ENCODE measurements around the gene COA3.
"Not testable (repeated sequence)": the region's sequence is repeated elsewhere in the genome, so short reads cannot be mapped to it uniquely, and the experiment has no call there.

The COA3 gene

DNA sequence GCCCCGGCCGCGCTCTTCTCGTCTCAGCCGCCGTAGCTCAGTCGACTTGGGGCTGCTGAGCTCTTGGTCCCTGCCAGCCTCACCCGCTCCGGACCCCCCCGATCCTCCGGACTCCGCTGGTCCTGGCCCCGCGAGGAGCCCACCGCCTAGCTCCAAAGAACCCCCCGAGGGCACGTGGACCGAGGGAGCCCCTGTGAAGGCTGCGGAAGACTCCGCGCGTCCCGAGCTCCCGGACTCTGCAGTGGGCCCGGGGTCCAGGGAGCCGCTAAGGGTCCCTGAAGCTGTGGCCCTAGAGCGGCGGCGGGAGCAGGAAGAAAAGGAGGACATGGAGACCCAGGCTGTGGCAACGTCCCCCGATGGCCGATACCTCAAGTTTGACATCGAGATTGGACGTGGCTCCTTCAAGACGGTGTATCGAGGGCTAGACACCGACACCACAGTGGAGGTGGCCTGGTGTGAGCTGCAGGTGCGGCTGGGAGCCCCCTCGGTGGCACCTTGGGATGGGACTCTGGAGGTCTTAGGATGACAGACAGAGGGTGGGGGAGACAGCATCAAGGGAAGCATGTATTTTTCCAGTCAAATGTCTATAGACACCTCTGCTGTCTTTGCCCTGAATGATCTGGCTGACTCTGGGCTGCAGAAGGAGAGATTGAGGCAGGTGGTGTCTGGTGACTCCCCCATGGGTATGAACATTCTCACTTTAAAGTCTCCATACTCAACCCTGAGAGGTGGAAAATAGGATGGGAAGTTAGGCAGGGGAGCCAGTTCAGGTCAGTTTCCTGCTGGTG, 17.5 kb downstream of the COA3 start:
- no peak for FAIRE-seq

DNA sequence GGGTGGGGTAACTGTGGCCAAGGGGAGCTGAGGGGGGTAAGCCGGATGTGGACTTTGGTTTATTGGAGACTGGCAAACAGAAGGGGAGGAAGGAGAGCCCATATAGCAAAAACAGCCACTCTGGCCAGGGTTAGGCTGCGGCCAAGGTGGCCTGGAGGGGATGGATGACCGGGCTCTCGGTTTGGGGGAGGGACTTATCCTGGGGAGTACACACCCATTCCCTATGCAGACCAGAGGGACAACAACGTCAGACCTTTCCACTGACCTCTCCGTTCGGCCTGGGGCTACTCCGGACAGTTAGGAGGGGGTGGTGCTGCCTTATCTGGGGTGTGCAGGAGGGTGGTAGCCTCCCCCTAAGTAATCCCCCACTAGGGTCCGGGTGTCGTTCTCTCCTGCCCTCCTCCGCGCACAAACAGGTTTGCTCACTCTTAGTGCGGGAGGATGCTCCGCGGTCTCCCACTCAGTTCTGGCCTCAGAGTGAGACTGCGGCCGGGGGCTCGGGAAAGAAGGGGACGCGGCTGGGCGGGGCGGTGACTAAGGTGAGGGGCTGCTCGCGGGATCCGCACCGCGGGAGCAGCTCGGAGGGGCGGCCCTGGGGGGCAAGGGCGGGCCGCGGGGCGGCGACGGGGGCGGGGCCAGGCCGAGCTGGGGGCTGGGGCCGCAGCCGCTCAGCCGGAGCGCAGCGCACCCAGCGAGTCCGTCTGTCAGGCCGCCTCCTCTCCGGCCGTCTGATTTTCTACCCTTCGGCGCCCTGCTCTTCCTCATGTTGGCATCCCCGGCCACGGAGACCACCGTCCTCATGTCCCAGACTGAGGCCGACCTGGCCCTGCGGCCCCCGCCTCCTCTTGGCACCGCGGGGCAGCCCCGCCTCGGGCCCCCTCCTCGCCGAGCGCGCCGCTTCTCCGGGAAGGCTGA, 18.3 kb downstream of the COA3 start, which contains the start of gene WNK4:
WNK4 (plus strand) TSS at position 675 of the 915 bp plus-strand sequence; CDS start at position 764, 89 bp downstream.
- no peak for FAIRE-seq

DNA sequence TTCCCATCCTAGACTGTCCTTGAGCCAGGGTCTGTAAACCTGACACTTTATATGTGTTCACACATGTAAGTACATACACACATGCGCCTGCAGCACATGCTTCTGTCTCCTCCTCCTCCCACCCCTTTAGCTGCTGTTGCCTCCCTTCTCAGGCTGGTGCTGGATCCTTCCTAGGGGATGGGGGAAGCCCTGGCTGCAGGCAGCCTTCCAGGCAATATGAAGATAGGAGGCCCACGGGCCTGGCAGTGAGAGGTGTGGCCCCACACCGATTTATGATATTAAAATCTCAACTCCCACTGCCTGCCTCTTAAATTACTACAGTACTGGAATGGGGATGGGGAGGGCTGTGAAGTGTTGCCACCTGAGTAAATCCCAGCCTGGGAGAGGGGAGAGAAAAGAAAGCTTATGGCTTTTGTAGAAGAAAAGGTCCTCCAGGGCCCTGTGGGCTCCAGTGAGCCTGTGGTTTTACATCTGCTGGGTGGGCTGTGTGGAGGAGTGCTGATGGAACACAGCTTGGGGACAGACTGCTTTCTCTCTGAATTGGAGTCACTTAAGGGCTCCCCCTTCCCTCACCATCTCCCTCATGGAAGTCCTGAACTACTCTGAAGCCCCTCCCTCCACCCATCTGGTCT, 19.1 kb downstream of the COA3 start:
- FAIRE-seq = no peak

DNA sequence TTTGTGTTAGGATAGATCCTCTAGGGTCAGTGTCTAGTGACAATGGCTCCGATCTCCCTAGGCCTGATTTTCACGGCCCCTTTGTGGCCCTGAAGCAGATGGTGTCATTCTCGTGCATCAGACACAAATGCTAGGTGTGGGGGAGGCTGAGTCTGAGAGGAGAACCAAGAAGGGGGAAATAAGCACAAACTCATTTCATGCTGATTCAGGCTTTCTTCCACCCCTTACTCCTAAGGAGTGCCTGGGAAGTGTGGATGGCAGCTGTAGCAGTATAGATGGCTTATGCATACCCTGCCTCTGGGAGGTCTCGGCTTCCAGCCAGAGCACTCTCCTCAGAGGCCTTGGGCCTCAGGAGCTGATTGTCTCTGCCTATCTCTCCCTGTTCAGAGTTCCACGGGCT, 19.9 kb downstream of the COA3 start:
- FAIRE-seq = no peak

DNA sequence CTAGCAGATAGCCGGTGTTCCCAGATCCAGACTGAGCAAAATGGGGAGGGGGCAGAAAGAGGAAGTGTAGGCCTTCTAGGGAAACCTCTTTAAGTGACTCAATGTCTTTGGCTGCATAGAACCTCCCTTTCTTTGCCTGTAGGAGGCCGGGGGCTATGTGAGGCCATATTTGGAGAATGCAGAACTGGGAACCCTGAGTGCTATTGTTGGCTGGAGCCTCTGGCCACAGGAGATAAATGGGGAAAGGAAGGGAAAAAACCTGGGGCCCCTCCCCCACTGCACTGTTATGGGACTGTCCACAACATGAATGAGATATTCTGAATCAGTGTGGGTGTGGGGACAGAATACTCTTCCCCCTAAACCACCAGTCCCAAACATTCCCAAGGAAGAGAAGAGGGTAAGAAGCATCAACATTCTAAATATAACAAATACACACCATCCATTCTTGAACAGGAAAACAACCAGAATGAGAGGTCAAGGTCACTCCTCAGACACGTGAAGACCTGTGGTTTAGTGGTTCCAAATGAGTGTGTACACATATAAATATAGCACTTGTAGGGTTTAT, 22.9 kb downstream of the COA3 start:
- FAIRE-seq = no peak

GRCh38 chr17:42774066-42774745, 24.3 kb downstream of the COA3 start:
- no peak for FAIRE-seq

DNA sequence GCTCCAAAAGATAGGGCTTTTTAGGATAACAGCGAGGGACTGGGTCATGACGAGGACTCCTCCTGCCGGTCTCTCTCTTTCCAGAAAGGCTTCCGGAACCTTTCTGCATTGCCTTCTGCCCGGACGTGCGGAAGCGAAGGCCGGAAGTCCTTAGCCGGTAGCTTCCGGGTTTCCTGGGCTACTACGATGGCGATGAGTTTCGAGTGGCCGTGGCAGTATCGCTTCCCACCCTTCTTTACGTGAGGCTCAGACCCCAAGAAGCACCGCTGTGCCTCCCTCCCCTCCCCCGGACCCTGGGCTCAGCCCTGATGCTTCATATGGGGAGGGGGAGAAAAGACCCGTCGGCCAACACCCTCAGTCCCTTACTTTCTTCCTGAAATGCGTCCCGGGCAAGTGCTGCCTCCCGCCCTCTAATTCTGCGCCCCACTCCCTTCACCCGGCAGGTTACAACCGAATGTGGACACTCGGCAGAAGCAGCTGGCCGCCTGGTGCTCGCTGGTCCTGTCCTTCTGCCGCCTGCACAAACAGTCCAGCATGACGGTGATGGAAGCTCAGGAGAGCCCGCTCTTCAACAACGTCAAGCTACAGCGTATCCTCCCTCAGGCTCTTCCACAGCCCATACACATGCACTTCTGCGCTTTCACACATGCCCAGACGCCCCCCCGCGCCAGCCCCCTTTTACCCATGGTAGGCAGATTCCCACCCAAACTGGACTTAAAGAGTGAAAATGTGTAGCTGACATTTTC, 25.0 kb downstream of the COA3 start, which contains the start of gene VPS25:
VPS25 (plus strand) TSS at position 160 of the 746 bp plus-strand sequence; CDS start at position 187, 27 bp downstream.
- no peak for FAIRE-seq

DNA sequence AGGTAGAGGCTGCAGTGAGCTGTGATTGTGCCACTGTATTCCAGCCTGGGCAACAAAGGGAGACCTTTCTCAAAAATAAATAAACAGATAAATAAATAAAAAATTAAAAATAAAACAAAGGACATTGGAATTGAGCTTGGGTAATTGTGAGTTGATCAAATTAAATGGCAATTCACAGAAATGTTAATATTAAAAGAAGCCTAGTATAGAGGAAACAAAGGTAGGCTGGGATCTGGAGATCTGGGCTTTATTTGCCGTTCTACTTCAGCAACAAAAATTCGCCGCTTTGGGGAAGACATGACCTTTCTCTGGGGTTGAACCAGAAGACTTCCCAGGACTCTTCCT, 25.6 kb downstream of the COA3 start:
- FAIRE-seq = no peak

DNA sequence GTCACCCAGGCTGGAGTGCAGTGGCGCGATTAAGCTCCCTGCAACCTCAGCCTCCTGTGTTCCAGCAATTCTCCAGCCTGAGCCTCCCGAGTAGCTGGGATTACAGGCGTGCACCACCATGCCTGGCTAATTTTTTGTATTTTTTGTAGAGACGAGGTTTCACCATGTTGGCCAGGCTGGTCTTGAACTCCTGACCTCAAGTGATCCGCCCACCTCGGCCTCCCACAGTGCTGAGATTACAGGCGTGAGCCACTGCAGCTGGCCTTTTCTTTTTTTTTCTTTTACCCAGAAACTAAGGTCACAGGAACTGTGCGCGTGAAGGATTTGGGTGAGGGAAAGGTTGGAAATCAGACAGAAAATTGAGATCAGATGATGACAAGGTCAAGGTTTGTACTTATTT, 28.5 kb downstream of the COA3 start:
- not testable (repeated sequence) for FAIRE-seq

DNA sequence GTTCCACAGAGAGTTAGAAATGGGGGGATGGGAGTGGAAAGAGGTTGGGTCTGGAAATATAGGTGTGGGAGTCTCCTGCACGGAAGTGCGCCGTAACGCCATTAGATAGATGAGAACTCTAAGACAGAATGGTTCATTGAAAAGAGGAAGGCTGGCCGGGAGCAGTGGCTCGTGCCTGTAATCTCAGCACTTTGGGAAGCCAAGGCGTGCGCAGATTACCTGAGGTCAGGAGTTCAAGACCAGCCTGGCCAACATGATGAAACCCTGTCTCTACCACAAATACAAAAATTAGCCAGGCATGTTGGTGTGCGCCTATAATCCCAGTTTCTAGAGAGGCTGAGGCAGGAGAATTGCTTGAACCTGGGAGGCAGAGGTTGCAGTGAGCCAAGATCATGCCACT, 30.5 kb downstream of the COA3 start:
- FAIRE-seq = not testable (repeated sequence)

DNA sequence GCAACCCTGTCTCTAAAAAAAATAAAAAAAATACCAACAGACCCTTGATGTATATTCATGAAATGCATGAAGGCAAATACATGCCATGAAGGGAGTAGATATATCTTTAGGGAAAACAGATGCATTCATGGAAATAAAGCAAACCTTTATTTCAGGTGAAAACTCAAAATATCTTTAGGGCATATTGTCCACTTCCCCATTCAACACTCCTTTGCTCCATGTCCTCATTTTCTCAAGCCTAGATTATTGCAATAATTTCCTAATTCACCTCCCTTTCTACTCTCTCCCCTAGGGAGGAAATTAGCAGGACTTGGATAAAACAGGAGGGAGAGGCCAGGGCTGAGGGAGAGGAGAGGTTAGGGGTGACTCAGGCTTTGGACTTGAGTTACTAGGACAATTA, 31.0 kb downstream of the COA3 start:
- no peak for FAIRE-seq

DNA sequence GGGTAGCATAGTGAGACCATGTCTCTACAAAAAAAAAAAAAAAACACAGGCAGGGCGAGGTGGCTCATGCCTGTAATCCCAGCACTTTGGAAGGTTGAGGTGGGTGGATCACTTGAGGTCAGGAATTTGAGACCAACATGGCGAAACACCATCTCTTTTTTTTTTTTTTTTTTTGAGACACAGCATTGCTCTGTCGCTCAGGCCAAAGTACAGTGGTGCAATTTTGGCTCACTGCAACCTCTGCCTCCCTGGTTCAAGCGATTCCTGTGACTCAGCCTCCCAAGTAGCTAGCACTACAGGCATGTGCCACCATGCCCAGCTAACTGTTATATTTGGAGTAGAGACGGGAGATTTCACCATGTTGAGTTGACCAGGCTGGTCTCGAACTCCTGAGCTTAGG, 32.4 kb downstream of the COA3 start:
- no peak for FAIRE-seq

DNA sequence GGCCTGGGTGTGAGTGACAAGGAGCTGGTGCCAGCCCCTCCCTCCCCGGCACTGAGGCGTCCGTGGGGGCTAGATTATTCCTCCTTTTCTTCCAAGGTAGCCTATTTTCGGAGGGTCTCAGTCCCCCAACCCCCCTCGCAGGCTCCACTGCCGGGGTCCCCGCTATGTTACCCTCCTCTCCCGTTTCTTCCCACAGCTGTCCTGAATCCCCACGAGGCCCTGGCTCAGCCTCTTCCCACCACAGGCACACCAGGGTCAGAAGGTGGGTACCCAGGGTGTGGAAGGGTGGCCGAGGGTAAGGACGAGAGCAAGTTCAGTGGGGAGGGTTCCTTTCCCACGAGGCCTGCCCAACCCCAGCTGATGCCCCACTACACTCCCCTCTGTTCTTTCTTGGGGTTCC, 36.9 kb downstream of the COA3 start:
- FAIRE-seq = no peak

DNA sequence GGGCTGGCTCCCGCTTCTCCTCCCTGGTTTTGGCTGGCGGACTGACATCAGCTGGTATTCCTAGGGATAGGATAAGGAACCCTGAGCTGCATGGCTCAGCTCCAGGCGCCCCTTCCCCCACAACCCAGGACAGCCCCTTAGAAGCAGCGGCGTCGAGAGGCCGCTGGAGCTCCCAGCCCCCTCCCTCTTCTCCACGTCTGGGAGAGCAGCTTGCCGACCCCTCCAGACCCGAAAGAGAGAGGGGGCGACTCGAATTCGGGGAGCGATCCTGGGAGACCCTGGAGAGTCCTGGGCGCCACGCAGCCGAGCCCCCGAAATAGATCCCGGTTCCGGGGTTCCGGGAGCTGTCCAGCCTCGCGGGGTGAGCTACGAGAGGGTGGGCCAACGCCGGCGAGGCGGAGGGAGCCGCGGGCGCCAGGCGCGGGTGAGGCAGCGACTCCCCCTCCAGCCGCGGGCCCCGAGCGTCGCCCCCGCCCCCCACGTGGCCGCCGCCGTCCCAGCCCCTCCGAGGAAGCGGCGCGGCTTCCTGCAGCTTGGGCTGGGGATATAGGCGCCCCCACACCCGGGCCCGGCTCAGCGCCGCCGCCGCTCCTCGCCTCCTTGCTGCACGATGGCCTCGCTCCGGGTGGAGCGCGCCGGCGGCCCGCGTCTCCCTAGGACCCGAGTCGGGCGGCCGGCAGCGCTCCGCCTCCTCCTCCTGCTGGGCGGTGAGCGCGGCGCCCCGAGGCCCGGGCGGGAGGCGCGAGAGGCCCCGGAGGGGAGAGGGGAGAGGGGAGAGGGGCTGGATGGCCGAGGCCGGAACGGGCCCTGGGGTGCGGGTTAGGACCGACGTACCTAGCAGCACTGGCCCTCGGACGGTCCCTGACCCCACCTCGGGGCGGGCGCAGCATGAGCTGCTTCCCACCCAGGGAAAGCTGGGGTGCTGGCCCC, 37.6 kb downstream of the COA3 start, which contains the start of gene RAMP2:
RAMP2 (plus strand) TSS at position 576 of the 930 bp plus-strand sequence; CDS start at position 611, 35 bp downstream.
- no peak for FAIRE-seq

DNA sequence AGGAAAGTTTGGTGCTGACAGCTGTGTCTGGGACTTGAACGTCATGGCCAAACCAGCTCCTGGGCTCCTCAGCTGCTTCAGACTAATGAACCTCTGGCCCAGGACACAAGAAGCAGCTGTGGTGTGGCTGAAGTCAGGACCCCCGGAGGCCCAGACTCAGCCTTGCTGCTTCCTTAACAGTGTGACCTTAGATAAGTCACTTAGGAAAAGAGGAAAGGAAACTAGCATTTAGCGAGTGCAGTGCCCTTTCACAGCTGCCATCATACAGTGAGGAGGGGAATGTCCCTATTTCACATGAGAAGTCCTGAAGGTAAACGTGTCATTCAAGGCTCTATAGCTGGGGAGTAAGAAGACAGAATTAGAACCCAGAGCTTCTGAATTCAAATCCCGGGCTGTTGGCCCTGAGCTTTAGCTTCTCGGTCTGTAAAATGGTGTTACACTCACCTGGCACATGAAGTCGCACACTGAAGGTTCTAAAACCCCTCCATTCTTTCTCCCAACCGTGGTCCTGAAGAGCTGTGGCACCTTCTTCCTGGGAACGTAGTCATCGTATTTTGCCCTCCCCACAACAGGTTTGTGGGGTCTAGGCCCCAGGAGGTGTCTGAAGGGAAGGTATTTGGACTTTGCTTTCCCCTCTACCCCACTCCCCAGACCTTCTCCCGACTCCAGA, 38.4 kb downstream of the COA3 start:
- FAIRE-seq = no peak

DNA sequence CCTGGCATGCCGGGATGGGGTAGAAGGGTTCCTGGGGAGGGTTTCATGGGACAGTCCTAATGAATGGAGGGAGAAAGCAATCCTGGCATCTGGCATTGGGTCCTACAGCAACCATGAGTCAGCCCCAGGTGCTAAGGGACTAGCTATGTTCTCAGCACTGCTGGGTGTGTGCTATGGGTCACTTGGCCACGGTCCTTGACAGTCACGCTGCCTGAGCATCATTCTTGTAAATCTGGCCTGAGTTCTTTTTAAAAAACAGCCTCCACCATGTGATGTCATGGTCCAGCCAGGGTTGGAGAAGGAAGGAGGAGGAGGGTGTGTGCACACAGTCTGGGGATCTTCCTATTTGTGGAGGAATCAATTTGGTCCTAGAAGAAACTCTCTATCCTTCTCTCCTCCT, 43.7 kb downstream of the COA3 start:
- FAIRE-seq = no peak

DNA sequence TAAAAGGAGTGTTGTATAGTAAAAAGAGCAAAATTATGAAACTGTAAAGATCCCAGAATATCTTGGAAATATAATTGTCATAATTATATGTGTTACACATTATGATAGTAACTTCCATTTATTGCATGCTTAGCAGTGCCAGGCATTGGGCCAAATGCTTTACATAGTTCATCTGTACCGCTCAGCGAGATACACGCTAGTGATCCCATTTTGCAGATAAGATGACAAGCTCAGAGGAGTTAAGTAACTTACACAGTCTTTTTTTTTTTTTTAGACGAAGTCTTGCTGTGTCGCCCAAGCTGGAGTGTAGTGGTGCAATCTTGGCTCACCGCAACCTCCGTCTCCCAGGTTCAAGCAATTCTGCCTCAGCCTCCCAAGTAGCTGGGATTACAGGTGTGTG, 46.9 kb downstream of the COA3 start:
- no peak for FAIRE-seq

GRCh38 chr17:42750739-42751344, 47.7 kb downstream of the COA3 start:
- FAIRE-seq = no peak
